ENCODE measurements around the gene HOGA1. TPM values are rescaled to one million over a fixed set of nuclear protein-coding genes. Genes with fewer than 3 reads are reported as not detected.
"Not testable (repeated sequence)": the region's sequence is repeated elsewhere in the genome, so short reads cannot be mapped to it uniquely, and the experiment has no call there.

Gene HOGA1
- total RNA-seq, 3 donors from 2014 or later (not counting 1 experiment from before 2014, with no cell fraction given): not detected

GRCh38 chr10:97562329-97562728 lies 21.9 kb upstream of the HOGA1 start:
- H3K4me1 ChIP-seq (ENCODE audit: control insufficient read depth, insufficient read depth, low read length); H3K27ac ChIP-seq (ENCODE audit: low read length); intact Hi-C loops (cut with micrococcal nuclease); H3K9me3 Mint-ChIP-seq; H3K4me3 ChIP-seq (ENCODE audit: low read length); H3K27me3 ChIP-seq (ENCODE audit: control insufficient read depth, insufficient read depth, low read length); ATAC-seq; H3K4me1 Mint-ChIP-seq; H3K4me3 Mint-ChIP-seq; H3K27me3 Mint-ChIP-seq (ENCODE audit: low read depth in 2 of 2); H3K36me3 ChIP-seq (ENCODE audit: control insufficient read depth, insufficient read depth, low read length); H3K27ac Mint-ChIP-seq; H3K36me3 Mint-ChIP-seq; H3K9me3 ChIP-seq (ENCODE audit: control insufficient read depth, insufficient read depth, low read length); DNase-seq: not testable (repeated sequence)
- 96% methylated on average over 5 of the region's 5 CpGs for WGBS (ENCODE audit: insufficient coverage)

- DNase-seq: no peak
- Histone ChIP-seq H3K36me3 (ENCODE audit: control insufficient read depth, insufficient read depth, low read length) (no peaks in the 10 kb centered on the region), H3K27ac (ENCODE audit: low read length) (no peak overlapping the region), H3K4me1 (ENCODE audit: control insufficient read depth, insufficient read depth, low read length) (no peaks in the 10 kb centered on the region), H3K27me3 (ENCODE audit: control insufficient read depth, insufficient read depth, low read length) (no peaks in the 10 kb centered on the region), H3K4me3 (ENCODE audit: low read length) (no peak overlapping the region), H3K9me3 (ENCODE audit: control insufficient read depth, insufficient read depth, low read length) (no peaks in the 10 kb centered on the region)
- 93% methylated on average over 4 of the region's 4 CpGs for WGBS (ENCODE audit: insufficient coverage)
- Mint-ChIP-seq H3K36me3 (no peaks in the 10 kb centered on the region), H3K27me3 (ENCODE audit: low read depth in 2 of 2) (no peaks in the 10 kb centered on the region), H3K4me1 (no peaks in the 10 kb centered on the region), H3K9me3 (no peaks in the 10 kb centered on the region), H3K4me3 (no peak overlapping the region), H3K27ac (no peak overlapping the region)
- intact Hi-C loops (cut with micrococcal nuclease): no loop called here
- no peak for TF ChIP-seq CTCF (IDR thresholded peaks at IDR 0.05)
- ATAC-seq: no peak
Measured at GRCh38 chr10:97563337-97563736, 20.9 kb upstream of the HOGA1 start.

GRCh38 chr10:97564776-97565175 lies 19.4 kb upstream of the HOGA1 start:
- Mint-ChIP-seq H3K36me3 (no peaks in the 10 kb centered on the region), H3K4me3 (no peak overlapping the region), H3K27ac (no peak overlapping the region), H3K27me3 (ENCODE audit: low read depth in 2 of 2) (no peaks in the 10 kb centered on the region), H3K9me3 (no peaks in the 10 kb centered on the region), H3K4me1 (no peaks in the 10 kb centered on the region)
- ATAC-seq (no peak), DNase-seq (no peak)
- H3K27me3 ChIP-seq (ENCODE audit: control insufficient read depth, insufficient read depth, low read length): no peaks in the 10 kb centered on the region
- WGBS (ENCODE audit: insufficient coverage): 93% methylated on average over 4 of the region's 4 CpGs
- no peak overlapping the region for H3K4me3 ChIP-seq (ENCODE audit: low read length)
- H3K9me3 ChIP-seq (ENCODE audit: control insufficient read depth, insufficient read depth, low read length): no peaks in the 10 kb centered on the region
- no peak for TF ChIP-seq CTCF (IDR thresholded peaks at IDR 0.05)
- H3K36me3 ChIP-seq (ENCODE audit: control insufficient read depth, insufficient read depth, low read length): no peaks in the 10 kb centered on the region
- intact Hi-C loops (cut with micrococcal nuclease): no loop called here
- no peak overlapping the region for H3K27ac ChIP-seq (ENCODE audit: low read length)
- H3K4me1 ChIP-seq (ENCODE audit: control insufficient read depth, insufficient read depth, low read length): no peaks in the 10 kb centered on the region

- Histone ChIP-seq H3K4me1 (ENCODE audit: control insufficient read depth, insufficient read depth, low read length) (no peaks in the 10 kb centered on the region), H3K27ac (ENCODE audit: low read length) (no peak overlapping the region), H3K4me3 (ENCODE audit: low read length) (no peak overlapping the region), H3K9me3 (ENCODE audit: control insufficient read depth, insufficient read depth, low read length) (no peaks in the 10 kb centered on the region), H3K36me3 (ENCODE audit: control insufficient read depth, insufficient read depth, low read length) (no peaks in the 10 kb centered on the region), H3K27me3 (ENCODE audit: control insufficient read depth, insufficient read depth, low read length) (no peaks in the 10 kb centered on the region)
- ATAC-seq (no peak), DNase-seq (no peak)
- Mint-ChIP-seq H3K36me3 (no peaks in the 10 kb centered on the region), H3K4me3 (no peak overlapping the region), H3K4me1 (no peaks in the 10 kb centered on the region), H3K27me3 (ENCODE audit: low read depth in 2 of 2) (no peaks in the 10 kb centered on the region), H3K9me3 (no peaks in the 10 kb centered on the region), H3K27ac (no peak overlapping the region)
- intact Hi-C loops (cut with micrococcal nuclease): no loop called here
- TF ChIP-seq CTCF (IDR thresholded peaks at IDR 0.05): no peak
- WGBS (ENCODE audit: insufficient coverage): 100% methylated on average over 2 of the region's 2 CpGs
Measured at GRCh38 chr10:97566336-97566996, 17.7 kb upstream of the HOGA1 start.
